HG03521 (cell line): ENCODE results near the gene ATP6V1B1.

Experiments used
- ATAC-seq: cut with Tn5 transposase; IDR thresholded peaks from one replicate; pipeline ENCODE4 v1.9.1; 2021; ENCODE audit warnings: mild to moderate bottlenecking, moderate library complexity; ENCODE audit not compliant: unreplicated experiment

ATP6V1B1 gene

DNA sequence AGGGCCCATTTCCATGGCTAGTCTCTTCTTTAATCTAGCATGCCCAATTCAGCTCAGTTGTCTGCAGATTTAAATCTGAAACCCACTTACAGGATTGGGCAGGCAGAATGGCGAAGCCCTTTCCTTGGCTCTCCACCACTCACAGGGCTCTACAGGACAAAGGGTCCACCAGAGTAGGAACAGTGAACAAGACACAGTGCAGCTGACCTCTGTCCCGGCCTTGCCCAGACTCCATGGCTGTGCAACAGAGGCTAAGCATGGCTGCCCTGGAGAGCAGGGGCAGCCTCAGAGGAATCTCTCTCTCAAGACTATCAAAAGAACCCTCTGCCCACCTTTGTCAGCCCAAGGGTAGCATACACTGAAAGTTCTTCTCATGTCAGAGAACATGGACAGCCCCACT, 9.7 kb upstream of the ATP6V1B1 start:
- ATAC-seq = no peak

DNA sequence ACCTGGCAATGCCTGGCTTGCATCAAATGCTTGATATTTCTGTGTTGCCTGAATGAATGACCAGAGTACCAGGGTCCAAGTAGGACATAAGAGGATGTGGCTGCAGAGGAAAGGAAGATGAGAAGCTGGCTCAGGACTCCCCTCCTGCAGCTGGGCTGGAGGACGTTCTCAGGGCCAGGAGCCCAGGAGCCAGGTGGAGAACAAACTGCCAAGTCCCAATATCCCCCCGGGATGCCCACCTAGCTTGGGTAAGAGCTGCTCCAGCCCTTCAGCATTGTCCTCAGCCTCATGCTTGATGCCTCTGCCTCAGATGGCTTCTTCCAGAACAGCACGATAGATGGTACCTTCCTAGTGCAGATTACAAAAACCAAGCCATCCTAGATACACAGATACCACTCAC, 8.6 kb upstream of the ATP6V1B1 start:
- ATAC-seq = no peak

GRCh38 chr2:70927641-70928040, 8.1 kb upstream of the ATP6V1B1 start:
- no peak for ATAC-seq

- ATAC-seq = no peak
These were observed 7.3 kb upstream of the ATP6V1B1 start for GRCh38 chr2:70928366-70928765.

DNA sequence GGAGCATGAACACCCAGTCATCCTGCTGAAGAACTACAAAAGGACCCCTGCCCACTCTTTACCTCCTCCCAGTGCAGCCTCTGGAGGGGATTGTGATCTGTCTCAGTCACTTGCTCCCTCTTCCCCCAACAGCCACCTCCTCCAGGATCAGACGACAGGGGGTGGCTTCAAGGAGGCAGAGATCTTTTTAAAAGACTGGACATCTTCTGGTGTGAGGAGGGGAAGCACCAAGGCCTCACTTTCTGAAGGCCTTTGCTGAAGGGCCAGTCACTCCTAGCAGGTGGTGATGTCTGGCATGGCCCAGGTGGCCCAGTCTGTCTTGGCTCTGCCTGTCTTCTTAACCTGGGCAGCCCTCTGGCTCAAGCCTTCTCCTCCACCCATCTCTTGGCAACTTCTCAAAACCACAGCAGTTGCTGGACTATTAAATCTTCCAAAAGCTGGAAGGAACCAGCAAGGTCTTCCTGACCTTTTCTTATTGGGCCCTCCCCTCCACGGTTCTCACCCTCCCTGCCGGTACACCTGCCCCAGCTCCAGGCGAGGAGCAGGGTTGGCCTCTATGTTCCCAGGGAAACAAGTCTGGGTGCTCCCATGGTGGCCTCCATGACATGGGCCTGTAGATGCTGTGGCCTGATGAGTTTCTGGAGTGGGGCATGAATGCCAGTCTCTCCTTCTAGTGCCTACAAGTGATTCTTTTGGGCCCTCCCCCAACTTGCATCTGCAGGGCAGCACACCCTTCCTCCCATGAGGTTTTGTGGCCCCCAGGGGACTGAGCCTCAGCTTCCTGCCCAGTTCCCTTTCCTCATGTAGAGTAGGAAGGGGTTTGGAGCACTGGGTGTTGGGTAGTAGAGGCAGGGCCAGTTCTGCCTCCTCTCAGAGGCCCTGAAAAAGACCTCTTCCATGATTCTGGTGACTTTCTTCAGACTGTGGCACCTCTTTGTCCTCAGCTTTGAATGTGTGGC, 5.0 kb upstream of the ATP6V1B1 start:
- ATAC-seq = no peak

DNA sequence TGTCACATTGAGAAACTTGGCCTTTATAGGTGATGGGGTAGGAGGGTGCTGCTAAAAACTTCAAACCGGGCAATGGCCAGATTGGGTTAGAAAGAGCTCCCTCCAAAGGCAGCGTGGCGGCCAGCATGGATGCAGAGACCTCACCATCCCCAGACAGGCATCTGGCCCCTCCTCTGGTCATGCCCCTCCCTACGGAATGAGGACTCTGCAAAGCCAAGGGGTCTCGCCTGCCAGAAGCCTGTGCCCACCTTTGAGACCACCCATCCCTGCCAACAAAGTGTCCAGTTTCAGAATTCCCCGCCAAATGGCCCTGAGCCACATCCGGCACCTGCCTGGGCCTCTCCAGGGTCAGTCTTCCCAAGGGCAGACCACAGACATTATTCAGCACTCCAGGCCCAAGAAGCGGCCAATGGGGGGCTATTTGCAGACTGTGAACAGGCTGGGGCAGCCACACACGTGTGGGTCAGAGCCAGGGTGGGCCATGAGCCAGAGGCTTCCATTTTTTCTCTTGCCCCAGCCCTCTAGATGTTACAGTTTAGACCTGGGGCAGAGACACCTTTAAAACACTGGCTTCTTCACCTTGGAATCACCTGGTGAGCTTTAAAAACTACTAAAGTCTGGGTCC, 4.2 kb upstream of the ATP6V1B1 start:
- ATAC-seq = no peak

GRCh38 chr2:70932631-70933230, 3.0 kb upstream of the ATP6V1B1 start:
- ATAC-seq = no peak

DNA sequence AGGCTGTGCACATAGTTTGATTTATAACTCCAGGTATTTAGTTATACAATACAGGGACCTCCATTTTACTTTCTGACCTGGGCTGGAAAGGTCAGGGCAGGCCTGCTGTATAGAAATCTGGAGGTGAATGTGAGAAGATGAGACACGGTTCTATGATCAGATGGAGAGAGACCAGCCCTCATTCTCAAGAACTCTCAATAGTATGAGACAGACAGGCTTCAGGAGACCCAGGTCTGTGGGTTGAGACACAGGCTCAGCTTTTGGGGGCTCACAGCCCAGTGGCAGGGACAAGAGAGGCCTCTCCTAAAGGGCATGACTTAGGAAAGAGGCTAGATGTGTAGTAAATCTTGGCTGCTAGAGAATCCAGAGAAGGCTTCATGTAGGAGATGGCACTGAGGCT, 719 bp upstream of the ATP6V1B1 start:
- no peak for ATAC-seq

DNA sequence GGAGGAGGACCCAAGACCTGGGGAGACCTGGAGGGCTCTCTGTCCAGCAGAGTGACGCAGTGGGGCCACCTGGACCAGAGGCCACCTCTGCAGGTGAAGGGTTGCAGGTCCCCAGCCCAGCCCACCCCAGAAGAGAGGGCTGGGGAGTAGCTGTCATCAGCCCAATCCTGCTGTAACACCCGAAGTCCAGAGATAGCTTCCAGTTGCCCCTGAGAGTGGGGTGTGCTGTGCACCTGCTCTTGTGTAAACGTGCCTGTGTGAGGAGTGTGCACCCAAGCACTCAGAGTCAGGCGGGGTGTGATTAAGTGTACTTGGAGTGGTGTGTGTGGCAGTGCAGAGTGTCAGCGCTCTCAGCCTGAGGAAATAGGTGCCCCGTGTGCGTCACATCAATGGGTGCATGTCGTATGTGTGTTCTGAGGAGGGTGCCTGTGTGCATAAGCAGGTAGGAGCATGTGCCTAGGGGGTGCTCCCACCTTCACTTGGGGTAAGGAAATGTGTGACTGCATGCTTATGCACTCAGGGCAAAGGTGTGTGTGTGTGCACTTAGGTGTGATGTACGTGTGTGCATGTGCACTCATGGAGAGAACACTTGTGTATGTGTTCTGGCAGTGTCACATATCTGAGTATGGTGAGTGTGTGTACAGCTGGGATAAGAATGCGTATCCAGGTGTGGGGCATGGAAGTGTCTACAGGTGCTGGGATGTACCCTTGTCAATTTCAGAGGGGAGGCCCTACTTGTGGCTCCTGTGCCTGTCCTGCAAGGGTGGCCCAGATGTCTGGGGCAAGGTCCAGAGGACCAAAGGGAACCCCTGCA, 672 bp downstream of the ATP6V1B1 start:
- ATAC-seq = no peak

DNA sequence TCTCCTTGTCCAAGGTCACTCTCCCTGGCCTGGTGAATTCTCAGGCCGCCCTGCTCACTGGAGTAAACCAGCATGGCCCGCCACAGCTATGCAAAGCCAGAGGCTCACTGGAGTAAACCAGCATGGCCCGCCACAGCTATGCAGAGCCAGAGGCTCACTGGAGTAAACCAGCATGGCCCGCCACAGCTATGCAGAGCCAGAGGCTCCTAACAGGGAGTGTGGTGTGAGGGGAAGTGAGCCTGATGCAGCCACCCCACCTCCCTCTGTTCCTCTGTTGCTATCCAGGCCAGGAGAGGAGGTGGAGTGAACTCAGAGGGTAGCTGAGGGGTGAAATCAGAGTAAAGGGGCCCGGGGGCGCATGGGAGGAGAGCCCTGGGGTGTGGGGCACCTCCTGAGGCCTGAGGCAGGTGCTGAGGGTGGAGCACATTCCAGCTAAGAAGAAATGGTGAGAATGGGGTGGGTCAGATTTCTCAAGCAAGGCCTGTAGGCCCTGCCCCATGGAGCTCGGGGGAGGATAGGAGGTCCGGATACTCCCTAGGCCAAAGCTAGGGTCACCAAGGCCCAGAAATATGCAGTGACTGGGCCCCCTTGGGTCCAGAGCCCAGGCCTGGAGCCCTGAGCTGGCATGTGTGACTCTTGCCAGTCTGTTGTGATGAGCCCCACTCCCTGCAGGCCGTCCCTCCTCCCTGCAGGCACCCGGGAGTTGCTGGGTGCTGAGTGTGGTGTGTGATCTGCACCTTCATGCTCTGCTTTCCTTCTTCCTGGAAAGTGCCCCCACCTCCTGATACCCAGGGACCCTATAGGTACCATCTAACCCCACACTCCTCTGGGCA, 1.5 kb downstream of the ATP6V1B1 start:
- ATAC-seq = no peak

- no peak for ATAC-seq
These were observed 2.3 kb downstream of the ATP6V1B1 start for GRCh38 chr2:70937866-70938585.

- no peak for ATAC-seq
These were observed 2.9 kb downstream of the ATP6V1B1 start for GRCh38 chr2:70938586-70938950.

DNA sequence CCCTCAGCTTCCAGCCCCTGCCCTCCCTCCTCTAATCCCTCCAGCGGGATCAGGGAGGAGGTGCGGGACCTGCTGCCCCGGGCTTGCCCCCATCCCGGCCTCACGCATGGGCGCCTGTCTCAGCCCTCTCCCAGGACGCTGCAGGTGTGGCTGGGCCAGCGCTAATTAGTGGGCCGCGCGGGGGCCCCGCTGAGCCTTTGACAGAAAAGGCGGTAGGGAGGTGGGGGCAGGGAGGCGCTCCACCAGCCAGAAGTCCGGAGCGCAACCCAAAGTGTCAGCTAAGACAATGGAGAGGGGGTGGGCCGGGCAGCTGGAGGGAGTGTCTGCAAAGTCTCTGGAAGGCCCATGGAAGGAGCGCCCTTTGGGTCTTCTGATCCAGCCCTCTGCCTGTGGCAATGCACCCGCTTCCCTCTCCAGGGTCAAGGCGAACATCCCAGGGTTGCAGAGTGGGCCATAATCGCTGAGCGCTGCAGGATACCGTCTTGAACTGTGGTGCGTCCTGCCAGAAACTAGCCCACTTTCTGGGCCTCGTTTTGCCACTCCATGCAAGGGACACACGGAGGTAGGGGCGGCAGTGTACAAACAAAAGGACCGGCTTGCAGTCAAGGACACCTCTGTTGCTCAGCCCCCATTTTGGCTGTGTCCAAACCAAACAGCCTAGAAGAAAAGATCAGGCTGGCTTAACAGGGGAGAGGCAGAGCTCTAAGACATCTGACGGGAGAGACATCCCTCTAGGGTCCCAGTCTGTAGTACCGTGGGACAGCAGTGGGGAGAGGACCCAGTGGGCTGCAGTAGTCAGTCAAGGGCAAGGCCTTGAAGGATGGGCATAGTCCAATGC, 3.5 kb downstream of the ATP6V1B1 start:
- no peak for ATAC-seq

DNA sequence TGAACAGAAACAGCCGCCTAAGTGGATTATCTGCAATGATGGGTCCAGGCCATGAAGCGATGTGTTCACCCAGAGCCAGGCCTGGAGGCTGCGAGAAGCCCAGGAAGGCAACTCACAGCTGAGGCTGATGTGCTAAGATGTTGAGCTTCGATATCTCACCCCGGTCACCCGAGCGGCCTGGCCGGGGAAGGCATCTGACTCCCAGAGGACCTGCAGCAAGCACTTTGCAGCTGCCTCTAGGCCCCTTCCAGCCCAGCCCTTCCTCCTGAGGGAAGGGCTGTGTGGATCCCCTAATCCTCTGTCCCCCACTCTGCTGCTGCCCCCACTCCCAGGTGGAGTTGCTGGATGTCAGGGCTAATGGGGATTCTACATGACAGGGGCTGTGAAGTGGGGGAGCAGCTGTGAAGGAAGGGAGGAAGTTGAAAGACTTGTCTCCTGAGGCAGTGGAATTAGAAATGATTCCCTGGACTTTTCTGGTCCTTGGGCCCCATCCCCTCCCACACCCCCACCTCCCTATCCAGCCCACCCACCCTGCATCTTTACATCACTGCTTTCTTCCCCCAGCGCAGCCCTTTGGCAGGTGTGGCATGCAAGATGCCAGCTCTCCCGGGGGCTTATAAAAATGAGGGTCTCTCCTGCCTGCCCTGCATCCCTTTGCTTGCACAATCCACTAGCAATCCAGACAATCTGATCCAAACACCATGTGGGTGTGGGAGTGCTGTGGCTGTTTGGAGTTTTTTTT, 4.3 kb downstream of the ATP6V1B1 start:
- no peak for ATAC-seq

GRCh38 chr2:70941186-70941585, 5.5 kb downstream of the ATP6V1B1 start:
- ATAC-seq = no peak

- no peak for ATAC-seq
These were observed 6.0 kb downstream of the ATP6V1B1 start for GRCh38 chr2:70941701-70942100.

- no peak for ATAC-seq
These were observed 6.9 kb downstream of the ATP6V1B1 start for GRCh38 chr2:70942396-70943204.
